Stimulated activated CD4-positive, alpha-beta T cell treated with anti-CD3 and anti-CD28 coated beads, Interleukin-2, amount 100 ng/mL, for 24 hours (primary cell): ENCODE results near the gene POM121.
"Not testable (repeated sequence)": the region's sequence is repeated elsewhere in the genome, so short reads cannot be mapped to it uniquely, and the experiment has no call there.

Source experiments
- DNase-seq, 2 donors: peaks; one replicate each; pipeline ENCODE4 v3.0.0-alpha.2; 2020

POM121 gene

DNA sequence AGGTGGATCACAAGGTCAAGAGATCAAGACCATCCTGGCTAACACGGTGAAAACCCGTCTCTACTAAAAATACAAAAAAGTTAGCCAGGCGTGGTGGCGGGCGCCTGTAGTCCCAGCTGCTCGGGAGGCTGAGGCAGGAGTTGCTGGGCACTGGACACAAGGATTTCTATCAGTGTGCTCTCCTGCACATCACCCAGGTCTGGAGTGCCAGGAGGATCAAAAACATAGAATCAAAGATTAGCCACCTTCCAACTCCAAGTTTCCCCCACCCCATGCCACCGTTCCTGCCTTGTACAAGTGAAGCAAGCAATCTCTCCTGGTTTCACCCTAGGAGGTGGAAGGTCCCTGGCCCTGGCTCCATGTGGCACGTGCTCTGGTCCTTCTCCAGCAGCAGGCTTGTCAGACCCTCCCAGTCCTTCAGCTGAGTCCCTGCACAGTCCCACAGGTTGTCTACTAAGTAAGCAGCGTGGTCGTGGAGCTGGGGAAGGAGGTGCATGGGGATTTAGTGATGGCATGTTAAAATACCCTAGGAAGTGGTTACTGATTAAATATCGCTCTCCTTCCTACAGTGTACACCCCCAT lies 73.1 kb downstream of the POM121 start:
- not testable (repeated sequence) for DNase-seq
